ENCODE measurements around the gene OPN1MW.
"Not testable (repeated sequence)": the region's sequence is repeated elsewhere in the genome, so short reads cannot be mapped to it uniquely, and the experiment has no call there.

OPN1MW gene

GRCh38 chrX:154211057-154211456 is 28.7 kb downstream of the OPN1MW start:
- not testable (repeated sequence) for DNase-seq (ENCODE audit: low read depth)

GRCh38 chrX:154211499-154211898 is 29.1 kb downstream of the OPN1MW start:
- DNase-seq (ENCODE audit: low read depth) = not testable (repeated sequence)

- DNase-seq (ENCODE audit: low read depth) = not testable (repeated sequence)
These were observed 37.1 kb downstream of the OPN1MW start, which contains the start of gene OPN1MW2 for GRCh38 chrX:154219456-154219855. Gene OPN1MW2 (plus strand): TSS chrX:154219756. CDS start chrX:154219816, 60 bp downstream.

- not testable (repeated sequence) for DNase-seq (ENCODE audit: low read depth)
These were observed 42.9 kb downstream of the OPN1MW start for GRCh38 chrX:154225292-154225691.

- not testable (repeated sequence) for DNase-seq (ENCODE audit: low read depth)
These were observed 44.3 kb downstream of the OPN1MW start for GRCh38 chrX:154226706-154227105.

- not testable (repeated sequence) for DNase-seq (ENCODE audit: low read depth)
These were observed 49.0 kb downstream of the OPN1MW start for GRCh38 chrX:154231443-154231842.

GRCh38 chrX:154233620-154234019 is 51.2 kb downstream of the OPN1MW start:
- not testable (repeated sequence) for DNase-seq (ENCODE audit: low read depth)

- not testable (repeated sequence) for DNase-seq (ENCODE audit: low read depth)
These were observed 56.7 kb downstream of the OPN1MW start for GRCh38 chrX:154238939-154239559.

GRCh38 chrX:154239982-154240503 is 57.6 kb downstream of the OPN1MW start:
- DNase-seq (ENCODE audit: low read depth) = not testable (repeated sequence)
